ENCODE results near the gene LRP2.
"Not testable (repeated sequence)": the region's sequence is repeated elsewhere in the genome, so short reads cannot be mapped to it uniquely, and the experiment has no call there.

The LRP2 gene

GRCh38 chr2:169325886-169326285 lies 36.4 kb downstream of the LRP2 start:
- not testable (repeated sequence) for H3K27me3 ChIP-seq (ENCODE audit: control insufficient read depth in 1 of 2, insufficient read depth in 1 of 2, low read length in 2 of 2); H3K4ac ChIP-seq (ENCODE audit: low read depth in 1 of 2, low read length in 2 of 2); H3K36me3 ChIP-seq (ENCODE audit: control insufficient read depth in 1 of 2, insufficient read depth in 2 of 2, low read depth in 1 of 2, low read length in 2 of 2); H3K23ac ChIP-seq (ENCODE audit: low read length in 2 of 2); H3K79me1 ChIP-seq (replicated peaks; ENCODE audit: low read length, poor library complexity, severe bottlenecking); H3K27ac ChIP-seq (ENCODE audit: low read length, poor library complexity, severe bottlenecking); H2BK120ac ChIP-seq (ENCODE audit: low read depth, low read length); H3K18ac ChIP-seq (ENCODE audit: low read depth in 1 of 2, low read length in 2 of 2); H2AK5ac ChIP-seq (ENCODE audit: low read length, severe bottlenecking); H3K9ac ChIP-seq (ENCODE audit: low read length); H2BK5ac ChIP-seq (ENCODE audit: low read depth, low read length, poor library complexity, severe bottlenecking); H2AFZ ChIP-seq (ENCODE audit: low read depth, low read length); H3K4me1 ChIP-seq (ENCODE audit: control insufficient read depth, insufficient read depth, low read depth, low read length); H3K14ac ChIP-seq (ENCODE audit: low read length in 2 of 2); H3K9me3 ChIP-seq (ENCODE audit: control insufficient read depth, low read length); H4K8ac ChIP-seq (ENCODE audit: low read length); H2BK12ac ChIP-seq (ENCODE audit: low read length in 2 of 2); H4K91ac ChIP-seq (ENCODE audit: low read length); H3K4me2 ChIP-seq (ENCODE audit: low read length, poor library complexity, severe bottlenecking); H2BK15ac ChIP-seq (ENCODE audit: low read depth, poor library complexity, severe bottlenecking); DNase-seq; H3K4me3 ChIP-seq (ENCODE audit: insufficient read depth in 1 of 2, low read depth in 1 of 2, low read length in 2 of 2)
- WGBS, result no CpG with 5 or more reads among the region's 4 CpGs

- no peak overlapping the region for H4K91ac ChIP-seq (ENCODE audit: low read length)
- peaks cover 1 to 5% of the 10 kb centered on the region in 2 experiments for H3K27me3 ChIP-seq (ENCODE audit: control insufficient read depth in 1 of 2, insufficient read depth in 1 of 2, low read length in 2 of 2)
- H3K27ac ChIP-seq (ENCODE audit: low read length, poor library complexity, severe bottlenecking), result no peak overlapping the region
- no peak overlapping the region for H4K8ac ChIP-seq (ENCODE audit: low read length)
- H3K4ac ChIP-seq (ENCODE audit: low read depth in 1 of 2, low read length in 2 of 2), result no peak overlapping the region
- no peak overlapping the region for H2BK5ac ChIP-seq (ENCODE audit: low read depth, low read length, poor library complexity, severe bottlenecking)
- no peaks in the 10 kb centered on the region for H3K79me1 ChIP-seq (replicated peaks; ENCODE audit: low read length, poor library complexity, severe bottlenecking)
- H2AK5ac ChIP-seq (ENCODE audit: low read length, severe bottlenecking), result no peak overlapping the region
- H2BK15ac ChIP-seq (ENCODE audit: low read depth, poor library complexity, severe bottlenecking), result no peak overlapping the region
- H3K18ac ChIP-seq (ENCODE audit: low read depth in 1 of 2, low read length in 2 of 2), result no peak overlapping the region
- no peak overlapping the region for H3K4me3 ChIP-seq (ENCODE audit: insufficient read depth in 1 of 2, low read depth in 1 of 2, low read length in 2 of 2)
- no peak overlapping the region for H3K23ac ChIP-seq (ENCODE audit: low read length in 2 of 2)
- no peaks in the 10 kb centered on the region for H3K36me3 ChIP-seq (ENCODE audit: control insufficient read depth in 1 of 2, insufficient read depth in 2 of 2, low read depth in 1 of 2, low read length in 2 of 2)
- 50% methylated on average over 2 of the region's 5 CpGs for WGBS
- DNase-seq, result no peak
- no peak overlapping the region for H3K9ac ChIP-seq (ENCODE audit: low read length)
- no peaks in the 10 kb centered on the region for H3K4me1 ChIP-seq (ENCODE audit: control insufficient read depth, insufficient read depth, low read depth, low read length)
- H2BK120ac ChIP-seq (ENCODE audit: low read depth, low read length), result no peak overlapping the region
- H3K9me3 ChIP-seq (ENCODE audit: control insufficient read depth, low read length), result no peaks in the 10 kb centered on the region
- no peak overlapping the region for H2BK12ac ChIP-seq (ENCODE audit: low read length in 2 of 2)
- no peak overlapping the region for H2AFZ ChIP-seq (ENCODE audit: low read depth, low read length)
- H3K4me2 ChIP-seq (ENCODE audit: low read length, poor library complexity, severe bottlenecking), result no peak overlapping the region
- H3K14ac ChIP-seq (ENCODE audit: low read length in 2 of 2), result no peak overlapping the region
Observed at GRCh38 chr2:169324581-169325260, 37.6 kb downstream of the LRP2 start.

- Histone ChIP-seq H3K14ac (ENCODE audit: low read length in 2 of 2) (no peak overlapping the region), H3K36me3 (ENCODE audit: control insufficient read depth in 1 of 2, insufficient read depth in 2 of 2, low read depth in 1 of 2, low read length in 2 of 2) (no peaks in the 10 kb centered on the region), H3K4me1 (ENCODE audit: control insufficient read depth, insufficient read depth, low read depth, low read length) (no peaks in the 10 kb centered on the region), H2BK120ac (ENCODE audit: low read depth, low read length) (no peak overlapping the region), H3K23ac (ENCODE audit: low read length in 2 of 2) (no peak overlapping the region), H4K8ac (ENCODE audit: low read length) (no peak overlapping the region), H3K4me2 (ENCODE audit: low read length, poor library complexity, severe bottlenecking) (no peak overlapping the region), H3K79me1 (replicated peaks; ENCODE audit: low read length, poor library complexity, severe bottlenecking) (no peaks in the 10 kb centered on the region), H3K27me3 (ENCODE audit: control insufficient read depth in 1 of 2, insufficient read depth in 1 of 2, low read length in 2 of 2) (peaks cover 0 to 5% of the 10 kb centered on the region in 2 experiments), H3K9ac (ENCODE audit: low read length) (no peak overlapping the region), H2AK5ac (ENCODE audit: low read length, severe bottlenecking) (no peak overlapping the region), H2AFZ (ENCODE audit: low read depth, low read length) (no peak overlapping the region), H4K91ac (ENCODE audit: low read length) (no peak overlapping the region), H3K4ac (ENCODE audit: low read depth in 1 of 2, low read length in 2 of 2) (no peak overlapping the region), H3K27ac (ENCODE audit: low read length, poor library complexity, severe bottlenecking) (no peak overlapping the region), H2BK15ac (ENCODE audit: low read depth, poor library complexity, severe bottlenecking) (no peak overlapping the region), H3K18ac (ENCODE audit: low read depth in 1 of 2, low read length in 2 of 2) (no peak overlapping the region), H2BK12ac (ENCODE audit: low read length in 2 of 2) (no peak overlapping the region), H3K9me3 (ENCODE audit: control insufficient read depth, low read length) (no peaks in the 10 kb centered on the region), H3K4me3 (ENCODE audit: insufficient read depth in 1 of 2, low read depth in 1 of 2, low read length in 2 of 2) (no peak overlapping the region), H2BK5ac (ENCODE audit: low read depth, low read length, poor library complexity, severe bottlenecking) (no peak overlapping the region)
- DNase-seq, result no peak
- WGBS, result 58% methylated on average over 2 of the region's 2 CpGs
Observed at GRCh38 chr2:169323841-169324240, 38.5 kb downstream of the LRP2 start.

DNA sequence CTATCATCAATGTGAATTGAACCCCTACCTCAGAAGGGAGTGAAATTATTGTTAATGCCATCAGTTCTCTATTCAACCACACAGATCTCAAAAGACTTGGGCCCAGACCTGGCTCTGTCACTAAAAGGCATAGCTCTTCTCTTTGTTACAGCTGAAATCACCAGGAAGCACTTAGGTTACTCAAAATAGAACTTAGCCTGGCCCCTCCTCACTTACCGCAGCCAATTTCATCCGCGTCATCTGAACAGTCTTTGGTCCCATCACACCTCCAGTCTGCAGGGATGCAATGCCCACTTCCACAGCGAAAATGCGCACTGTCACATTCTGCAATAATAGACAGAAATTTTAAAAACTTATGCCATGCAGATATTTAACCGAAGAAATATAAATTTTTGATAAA lies 41.8 kb downstream of the LRP2 start:
- no peak overlapping the region for H3K4me3 ChIP-seq (ENCODE audit: insufficient read depth in 1 of 2, low read depth in 1 of 2, low read length in 2 of 2)
- WGBS, result 81% methylated on average over 5 of the region's 6 CpGs
- no peaks in the 10 kb centered on the region for H3K9me3 ChIP-seq (ENCODE audit: control insufficient read depth, low read length)
- DNase-seq, result no peak
- no peak overlapping the region for H4K8ac ChIP-seq (ENCODE audit: low read length)
- H2BK5ac ChIP-seq (ENCODE audit: low read depth, low read length, poor library complexity, severe bottlenecking), result no peak overlapping the region
- no peaks in the 10 kb centered on the region for H3K4me1 ChIP-seq (ENCODE audit: control insufficient read depth, insufficient read depth, low read depth, low read length)
- peaks cover 0 to 5% of the 10 kb centered on the region in 2 experiments for H3K27me3 ChIP-seq (ENCODE audit: control insufficient read depth in 1 of 2, insufficient read depth in 1 of 2, low read length in 2 of 2)
- H2AK5ac ChIP-seq (ENCODE audit: low read length, severe bottlenecking), result no peak overlapping the region
- H3K23ac ChIP-seq (ENCODE audit: low read length in 2 of 2), result no peak overlapping the region
- H3K79me1 ChIP-seq (replicated peaks; ENCODE audit: low read length, poor library complexity, severe bottlenecking), result no peaks in the 10 kb centered on the region
- H3K4ac ChIP-seq (ENCODE audit: low read depth in 1 of 2, low read length in 2 of 2), result no peak overlapping the region
- no peaks in the 10 kb centered on the region for H3K36me3 ChIP-seq (ENCODE audit: control insufficient read depth in 1 of 2, insufficient read depth in 2 of 2, low read depth in 1 of 2, low read length in 2 of 2)
- H3K27ac ChIP-seq (ENCODE audit: low read length, poor library complexity, severe bottlenecking), result no peak overlapping the region
- H3K9ac ChIP-seq (ENCODE audit: low read length), result no peak overlapping the region
- no peak overlapping the region for H3K4me2 ChIP-seq (ENCODE audit: low read length, poor library complexity, severe bottlenecking)
- H4K91ac ChIP-seq (ENCODE audit: low read length), result no peak overlapping the region
- H3K18ac ChIP-seq (ENCODE audit: low read depth in 1 of 2, low read length in 2 of 2), result no peak overlapping the region
- H2BK120ac ChIP-seq (ENCODE audit: low read depth, low read length), result no peak overlapping the region
- no peak overlapping the region for H2BK12ac ChIP-seq (ENCODE audit: low read length in 2 of 2)
- no peak overlapping the region for H3K14ac ChIP-seq (ENCODE audit: low read length in 2 of 2)
- no peak overlapping the region for H2AFZ ChIP-seq (ENCODE audit: low read depth, low read length)
- H2BK15ac ChIP-seq (ENCODE audit: low read depth, poor library complexity, severe bottlenecking), result no peak overlapping the region
